ENCODE results near the gene SPCS3.

DNA sequence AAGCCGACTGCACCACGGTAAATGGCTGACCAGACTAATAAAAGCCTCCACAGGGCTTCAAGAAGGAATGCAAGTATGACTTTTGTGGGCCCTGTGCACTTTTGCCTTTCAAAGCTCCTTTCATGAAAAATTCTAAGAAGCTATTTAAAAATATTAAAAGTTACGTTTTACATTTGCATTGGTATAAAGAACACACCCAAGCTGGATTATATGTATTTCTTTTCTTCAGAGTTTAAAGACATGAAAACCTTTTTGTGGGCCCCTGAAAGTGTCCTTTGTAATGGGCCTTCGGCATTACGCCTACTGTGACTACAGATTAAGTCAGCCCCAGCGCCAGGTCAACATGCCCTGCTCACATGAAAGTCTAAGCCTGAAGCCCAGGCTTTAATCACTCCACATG is 30.2 kb upstream of the SPCS3 start:
- TF ChIP-seq POLR2A (IDR thresholded peaks at IDR 0.05; ENCODE audit: low read length) (no peak), GATA1 (IDR thresholded peaks at IDR 0.05; ENCODE audit: low read depth, low read length) (no peak)
